ENCODE measurements around the gene LSM10. TPM values are rescaled to one million over a fixed set of nuclear protein-coding genes. Genes with fewer than 3 reads are reported as not detected.

LSM10 gene
- total and polyA plus RNA-seq, 3 experiments from 2014 or later = 75.3 to 146 (median 81.4) TPM

DNA sequence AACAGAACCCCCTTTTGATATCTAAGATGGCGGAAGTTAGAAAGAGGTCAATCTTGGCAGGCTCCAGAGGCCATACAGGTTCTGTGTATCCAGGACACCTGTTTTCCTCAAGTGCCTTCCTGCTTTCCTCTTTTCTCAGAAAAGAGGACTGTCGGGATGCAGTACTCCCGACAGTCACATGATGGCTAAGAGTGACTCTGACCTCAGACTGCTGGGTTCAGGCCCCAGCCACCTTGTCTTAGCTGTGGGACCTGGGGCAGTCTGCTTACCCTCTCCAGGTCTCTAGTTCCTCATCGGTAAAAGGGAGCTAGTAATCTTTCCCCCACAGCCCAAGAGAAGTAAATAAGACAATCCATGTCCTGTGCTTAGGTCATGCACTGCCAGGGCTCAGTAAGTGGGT lies 41.9 kb downstream of the LSM10 start:
- Mint-ChIP-seq H3K27ac (peak overlapping the region in 4 of 8 donors; percentile 0 to 57 (median 30)), H3K27me3 (peaks cover 0 to 2% of the 10 kb centered on the region in 2 donors), H3K4me1 (peaks cover 4 to 13% (median 6%) of the 10 kb centered on the region in 3 donors), H3K9me3 (no peaks in the 10 kb centered on the region), H3K36me3 (peaks cover 0 to 82% (median 14%) of the 10 kb centered on the region in 3 donors), H3K4me3 (no peak overlapping the region)
- H3K27ac ChIP-seq (ENCODE audit: low read depth, low read length) = no peak overlapping the region
- H3K4me3 ChIP-seq (ENCODE audit: low read length) = no peak overlapping the region
- H3K9me3 ChIP-seq (ENCODE audit: low read length) = no peaks in the 10 kb centered on the region
- peaks cover 46% of the 10 kb centered on the region for H3K36me3 ChIP-seq (ENCODE audit: insufficient read depth, low read length)
- DNase-seq = no peak
- ChIA-PET POLR2A (no interaction called here), CTCF (interaction anchor here (3.3 kb wide), 1 partner anchor 12 kb away, joined by 11 read pairs; no protein-coding TSS in a partner anchor)
- peaks cover 19% of the 10 kb centered on the region for H3K4me1 ChIP-seq (ENCODE audit: insufficient read depth, low read length)
- no peaks in the 10 kb centered on the region for H3K27me3 ChIP-seq (ENCODE audit: insufficient read depth, low read length, poor library complexity, severe bottlenecking)

GRCh38 chr1:36354486-36354885 lies 43.2 kb downstream of the LSM10 start:
- no peak overlapping the region for H3K4me3 Mint-ChIP-seq
- peaks cover 0 to 2% of the 10 kb centered on the region in 2 donors for H3K27me3 Mint-ChIP-seq
- H3K36me3 Mint-ChIP-seq = peaks cover 0 to 80% (median 10%) of the 10 kb centered on the region in 3 donors
- no peaks in the 10 kb centered on the region for H3K9me3 ChIP-seq (ENCODE audit: low read length)
- CTCF ChIA-PET = interaction anchor here (1.0 to 3.3 kb wide), 2 partner anchors 12 to 14 kb away, joined by 5 to 11 read pairs; no protein-coding TSS in a partner anchor
- H3K36me3 ChIP-seq (ENCODE audit: insufficient read depth, low read length) = peaks cover 46% of the 10 kb centered on the region
- no peak for DNase-seq
- H3K27me3 ChIP-seq (ENCODE audit: insufficient read depth, low read length, poor library complexity, severe bottlenecking) = no peaks in the 10 kb centered on the region
- no peaks in the 10 kb centered on the region for H3K9me3 Mint-ChIP-seq
- peaks cover 25% of the 10 kb centered on the region for H3K4me1 ChIP-seq (ENCODE audit: insufficient read depth, low read length)
- no peak overlapping the region for H3K27ac ChIP-seq (ENCODE audit: low read depth, low read length)
- peak overlapping the region in 1 of 8 donors; percentile 24 for H3K27ac Mint-ChIP-seq
- H3K4me3 ChIP-seq (ENCODE audit: low read length) = no peak overlapping the region
- peaks cover 8 to 12% (median 11%) of the 10 kb centered on the region in 3 donors for H3K4me1 Mint-ChIP-seq
- POLR2A ChIA-PET = interaction anchor here (0.5 kb wide), 1 partner anchor 83 kb away, joined by 3 read pairs; no protein-coding TSS in a partner anchor

DNA sequence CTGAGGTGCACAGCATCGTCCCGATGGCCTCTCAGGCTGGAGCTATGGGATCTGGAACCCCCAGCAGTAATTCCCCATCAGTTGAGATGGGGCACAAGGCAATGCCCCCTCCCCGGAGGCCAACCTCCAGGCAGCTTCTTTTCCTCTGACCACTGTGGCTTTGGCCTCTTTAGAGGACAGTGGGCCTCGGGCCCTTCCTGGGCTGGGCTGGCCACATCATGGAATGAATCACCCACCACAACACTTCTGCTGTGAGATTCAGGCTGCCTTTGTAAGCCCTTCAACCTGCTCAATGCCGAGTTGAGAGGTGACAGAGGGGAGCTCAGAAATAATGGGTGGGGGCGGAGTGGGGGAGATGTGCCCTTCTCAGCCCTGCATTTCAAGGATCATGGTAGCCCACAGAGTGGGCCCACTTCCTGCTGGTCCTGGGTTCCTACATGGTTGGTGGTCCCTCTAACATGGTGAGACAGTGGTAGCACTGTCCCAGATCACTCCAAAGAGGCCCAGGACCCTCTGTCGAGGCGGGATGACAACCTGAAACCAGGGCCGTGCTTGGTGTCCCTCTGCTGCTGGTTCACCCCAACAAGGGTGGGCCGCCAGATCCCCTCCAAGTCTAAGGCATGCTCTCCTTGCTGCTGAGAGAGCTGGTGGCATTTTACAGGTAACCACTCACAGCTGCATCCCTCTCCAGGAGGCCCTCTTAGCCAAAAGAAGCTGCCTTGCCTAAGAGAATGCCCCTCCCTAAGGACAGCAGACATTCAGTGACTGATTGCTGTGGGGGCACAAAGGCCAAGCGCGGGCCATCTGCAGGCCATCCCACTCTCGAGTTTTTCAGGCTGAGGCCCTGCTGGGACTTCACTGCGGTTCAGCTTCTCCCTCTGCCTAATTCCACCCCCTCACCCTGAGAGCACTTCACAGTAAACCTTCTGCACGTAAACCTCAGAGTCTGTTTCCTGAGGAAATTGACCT lies 44.5 kb downstream of the LSM10 start:
- DNase-seq = no peak
- ChIA-PET CTCF (interaction anchor here (1.3 to 3.3 kb wide), 2 partner anchors 11 to 15 kb away, joined by 5 to 11 read pairs; no protein-coding TSS in a partner anchor), POLR2A (no interaction called here)
- Mint-ChIP-seq H3K27ac (peak overlapping the region in 3 of 8 donors; percentile 38 to 94 (median 52)), H3K27me3 (peaks cover 0 to 2% of the 10 kb centered on the region in 2 donors), H3K4me1 (peaks cover 8 to 11% (median 11%) of the 10 kb centered on the region in 3 donors), H3K9me3 (no peaks in the 10 kb centered on the region), H3K36me3 (peaks cover 3 to 78% (median 13%) of the 10 kb centered on the region in 3 donors), H3K4me3 (no peak overlapping the region)
- H3K4me1 ChIP-seq (ENCODE audit: insufficient read depth, low read length) = peaks cover 21% of the 10 kb centered on the region
- no peaks in the 10 kb centered on the region for H3K27me3 ChIP-seq (ENCODE audit: insufficient read depth, low read length, poor library complexity, severe bottlenecking)
- no peak overlapping the region for H3K4me3 ChIP-seq (ENCODE audit: low read length)
- H3K9me3 ChIP-seq (ENCODE audit: low read length) = no peaks in the 10 kb centered on the region
- H3K36me3 ChIP-seq (ENCODE audit: insufficient read depth, low read length) = peaks cover 45% of the 10 kb centered on the region
- no peak overlapping the region for H3K27ac ChIP-seq (ENCODE audit: low read depth, low read length)

GRCh38 chr1:36352125-36352909 lies 45.4 kb downstream of the LSM10 start:
- H3K4me3 Mint-ChIP-seq = no peak overlapping the region
- ChIA-PET POLR2A (no interaction called here), CTCF (interaction anchor here (1.3 kb wide), 1 partner anchor 10 kb away, joined by 5 read pairs; no protein-coding TSS in a partner anchor)
- peaks cover 45% of the 10 kb centered on the region for H3K36me3 ChIP-seq (ENCODE audit: insufficient read depth, low read length)
- H3K27ac Mint-ChIP-seq = peak overlapping the region in 4 of 8 donors; percentile 12 to 94 (median 50)
- H3K9me3 Mint-ChIP-seq = no peaks in the 10 kb centered on the region
- DNase-seq = no peak
- no peaks in the 10 kb centered on the region for H3K9me3 ChIP-seq (ENCODE audit: low read length)
- H3K27ac ChIP-seq (ENCODE audit: low read depth, low read length) = no peak overlapping the region
- H3K36me3 Mint-ChIP-seq = peaks cover 5 to 77% (median 17%) of the 10 kb centered on the region in 3 donors
- H3K4me3 ChIP-seq (ENCODE audit: low read length) = no peak overlapping the region
- H3K4me1 ChIP-seq (ENCODE audit: insufficient read depth, low read length) = peaks cover 21% of the 10 kb centered on the region
- H3K4me1 Mint-ChIP-seq = peaks cover 8 to 11% (median 11%) of the 10 kb centered on the region in 3 donors
- H3K27me3 ChIP-seq (ENCODE audit: insufficient read depth, low read length, poor library complexity, severe bottlenecking) = no peaks in the 10 kb centered on the region
- H3K27me3 Mint-ChIP-seq = peaks cover 0 to 2% of the 10 kb centered on the region in 2 donors

GRCh38 chr1:36351227-36351977 lies 46.3 kb downstream of the LSM10 start:
- Mint-ChIP-seq H3K4me3 (no peak overlapping the region), H3K27ac (peak overlapping the region in 1 of 8 donors; percentile 59), H3K4me1 (peaks cover 8 to 11% (median 11%) of the 10 kb centered on the region in 3 donors), H3K9me3 (no peaks in the 10 kb centered on the region), H3K36me3 (peaks cover 5 to 77% (median 20%) of the 10 kb centered on the region in 3 donors), H3K27me3 (no peaks in the 10 kb centered on the region)
- no peak overlapping the region for H3K4me3 ChIP-seq (ENCODE audit: low read length)
- POLR2A ChIA-PET = no interaction called here
- H3K27ac ChIP-seq (ENCODE audit: low read depth, low read length) = no peak overlapping the region
- CTCF ChIA-PET = interaction anchor here (1.1 to 1.5 kb wide), 4 partner anchors 9 to 68 kb away, joined by 3 to 5 read pairs (median 4); no protein-coding TSS in a partner anchor
- no peak for DNase-seq
- H3K36me3 ChIP-seq (ENCODE audit: insufficient read depth, low read length) = peaks cover 43% of the 10 kb centered on the region
- peaks cover 21% of the 10 kb centered on the region for H3K4me1 ChIP-seq (ENCODE audit: insufficient read depth, low read length)
- H3K9me3 ChIP-seq (ENCODE audit: low read length) = no peaks in the 10 kb centered on the region
- H3K27me3 ChIP-seq (ENCODE audit: insufficient read depth, low read length, poor library complexity, severe bottlenecking) = no peaks in the 10 kb centered on the region

DNA sequence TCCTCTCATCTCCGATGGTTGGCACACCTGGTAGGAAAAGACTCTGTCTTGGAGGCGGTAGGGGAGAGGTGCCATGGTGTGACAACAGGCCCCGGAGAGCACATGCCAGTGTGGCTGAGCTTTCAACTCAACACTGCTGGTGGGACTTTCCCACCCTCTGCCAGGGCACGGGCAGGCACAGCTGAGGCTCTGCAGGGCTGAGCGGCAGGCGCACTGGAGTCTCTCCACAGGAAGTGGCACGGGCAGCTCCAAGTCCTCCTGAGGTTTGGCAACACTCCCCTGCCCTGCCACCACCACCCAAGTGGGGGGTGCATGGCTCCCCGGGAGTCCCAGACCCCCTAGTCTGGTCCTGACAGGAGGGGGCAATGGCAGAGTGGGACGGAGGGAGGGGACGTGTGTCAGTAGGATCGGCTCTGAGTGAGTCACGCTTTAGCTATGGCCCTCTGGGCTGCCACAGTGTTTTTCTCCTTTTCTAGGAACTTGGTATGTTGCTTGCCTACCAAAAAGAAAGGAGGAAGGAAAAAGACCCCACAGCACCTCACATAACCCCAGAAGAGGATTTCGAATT lies 47.0 kb downstream of the LSM10 start:
- peak overlapping the region in 5 of 8 donors; percentile 41 to 84 (median 79) for H3K27ac Mint-ChIP-seq
- Histone ChIP-seq H3K4me3 (ENCODE audit: low read length) (peak overlapping the region; percentile 14), H3K36me3 (ENCODE audit: insufficient read depth, low read length) (peaks cover 41% of the 10 kb centered on the region), H3K27ac (ENCODE audit: low read depth, low read length) (no peak overlapping the region), H3K4me1 (ENCODE audit: insufficient read depth, low read length) (peaks cover 21% of the 10 kb centered on the region), H3K9me3 (ENCODE audit: low read length) (no peaks in the 10 kb centered on the region), H3K27me3 (ENCODE audit: insufficient read depth, low read length, poor library complexity, severe bottlenecking) (no peaks in the 10 kb centered on the region)
- H3K36me3 Mint-ChIP-seq = peaks cover 5 to 76% (median 20%) of the 10 kb centered on the region in 3 donors
- DNase-seq = peak in 2 of 5 donors; percentile 16 to 50
- H3K4me3 Mint-ChIP-seq = no peak overlapping the region
- H3K27me3 Mint-ChIP-seq = no peaks in the 10 kb centered on the region
- ChIA-PET POLR2A (no interaction called here), CTCF (interaction anchor here (1.0 to 1.5 kb wide), 5 partner anchors 8 to 68 kb away, joined by 3 to 5 read pairs (median 3); no protein-coding TSS in a partner anchor)
- no peaks in the 10 kb centered on the region for H3K9me3 Mint-ChIP-seq
- H3K4me1 Mint-ChIP-seq = peaks cover 8 to 11% (median 11%) of the 10 kb centered on the region in 3 donors

GRCh38 chr1:36349839-36350238 lies 47.9 kb downstream of the LSM10 start:
- Histone ChIP-seq H3K36me3 (ENCODE audit: insufficient read depth, low read length) (peaks cover 32% of the 10 kb centered on the region), H3K4me1 (ENCODE audit: insufficient read depth, low read length) (peaks cover 21% of the 10 kb centered on the region), H3K27me3 (ENCODE audit: insufficient read depth, low read length, poor library complexity, severe bottlenecking) (no peaks in the 10 kb centered on the region), H3K27ac (ENCODE audit: low read depth, low read length) (no peak overlapping the region), H3K4me3 (ENCODE audit: low read length) (no peak overlapping the region), H3K9me3 (ENCODE audit: low read length) (no peaks in the 10 kb centered on the region)
- POLR2A ChIA-PET = interaction anchor here (0.6 kb wide), 1 partner anchor 38 kb away, joined by 3 read pairs; no protein-coding TSS in a partner anchor
- Mint-ChIP-seq H3K4me3 (no peak overlapping the region), H3K36me3 (peaks cover 5 to 76% (median 16%) of the 10 kb centered on the region in 3 donors), H3K9me3 (no peaks in the 10 kb centered on the region), H3K27me3 (no peaks in the 10 kb centered on the region), H3K4me1 (peaks cover 8 to 11% (median 11%) of the 10 kb centered on the region in 3 donors), H3K27ac (peak overlapping the region in 1 of 8 donors; percentile 68)
- DNase-seq = no peak
- CTCF ChIA-PET = interaction anchor here (1.0 to 1.5 kb wide), 4 partner anchors 18 to 73 kb away, joined by 3 read pairs; no protein-coding TSS in a partner anchor
